HG02981 (cell line): ENCODE measurements around the gene SCGB1C2.
"Not testable (repeated sequence)": the region's sequence is repeated elsewhere in the genome, so short reads cannot be mapped to it uniquely, and the experiment has no call there.

Experiments used
- ATAC-seq: cut with Tn5 transposase; IDR thresholded peaks from one replicate; pipeline ENCODE4 v1.9.1; 2021; ENCODE audit warnings: mild to moderate bottlenecking, moderate library complexity; ENCODE audit not compliant: unreplicated experiment

Gene SCGB1C2

GRCh38 chr17:148757-149156, 11.4 kb downstream of the SCGB1C2 start:
- ATAC-seq, result no peak

- ATAC-seq, result no peak
Measured at GRCh38 chr17:149231-149630, 11.9 kb downstream of the SCGB1C2 start.

- ATAC-seq, result no peak
Measured at GRCh38 chr17:149897-150584, 12.7 kb downstream of the SCGB1C2 start.

- ATAC-seq, result no peak
Measured at GRCh38 chr17:151004-151403, 13.6 kb downstream of the SCGB1C2 start.

GRCh38 chr17:151886-152859, 14.8 kb downstream of the SCGB1C2 start:
- ATAC-seq, result no peak

- ATAC-seq, result no peak
Measured at GRCh38 chr17:152860-153420, 15.6 kb downstream of the SCGB1C2 start.

- no peak for ATAC-seq
Measured at GRCh38 chr17:153851-154250, 16.5 kb downstream of the SCGB1C2 start.

GRCh38 chr17:155576-155975, 18.2 kb downstream of the SCGB1C2 start:
- ATAC-seq, result no peak

- no peak for ATAC-seq
Measured at GRCh38 chr17:156094-156621, 18.8 kb downstream of the SCGB1C2 start.

GRCh38 chr17:156946-157345, 19.6 kb downstream of the SCGB1C2 start:
- no peak for ATAC-seq

- no peak for ATAC-seq
Measured at GRCh38 chr17:157901-158300, 20.5 kb downstream of the SCGB1C2 start.

- no peak for ATAC-seq
Measured at GRCh38 chr17:158379-158778, 21.0 kb downstream of the SCGB1C2 start.

GRCh38 chr17:159609-160008, 22.2 kb downstream of the SCGB1C2 start:
- no peak for ATAC-seq

- no peak for ATAC-seq
Measured at GRCh38 chr17:160336-160735, 23.0 kb downstream of the SCGB1C2 start.

GRCh38 chr17:161481-161880, 24.1 kb downstream of the SCGB1C2 start:
- no peak for ATAC-seq

GRCh38 chr17:162689-163088, 25.3 kb downstream of the SCGB1C2 start:
- no peak for ATAC-seq

GRCh38 chr17:163514-164098, 26.2 kb downstream of the SCGB1C2 start:
- ATAC-seq, result no peak

- no peak for ATAC-seq
Measured at GRCh38 chr17:164303-165235, 27.2 kb downstream of the SCGB1C2 start.

GRCh38 chr17:165939-166338, 28.6 kb downstream of the SCGB1C2 start:
- no peak for ATAC-seq

GRCh38 chr17:168614-169013, 31.2 kb downstream of the SCGB1C2 start:
- ATAC-seq, result not testable (repeated sequence)
